Stimulated activated CD4-positive, alpha-beta T cell treated with anti-CD3 and anti-CD28 coated beads, TNF-alpha, amount 100 ng/mL, for 4 hours (primary cell): ENCODE results near the gene DSCAML1.
A peak's percentile ranks its signal among the peaks of the same experiment; 100 is the strongest.

ENCODE experiments used
- DNase-seq, 3 experiments: peaks; one replicate each; pipeline ENCODE4 v3.0.0-alpha.2; 2020; ENCODE audit warnings: low read depth in 3 of 3

Gene DSCAML1

GRCh38 chr11:117427356-117427874, 369.6 kb downstream of the DSCAML1 start:
- no peak for DNase-seq

- DNase-seq, result no peak
Measured at GRCh38 chr11:117426941-117427340, 370.1 kb downstream of the DSCAML1 start.

- peak; percentile 32 to 45 (median 35) for DNase-seq
Measured at GRCh38 chr11:117426297-117426685, 370.7 kb downstream of the DSCAML1 start.

- no peak for DNase-seq
Measured at GRCh38 chr11:117425679-117426296, 371.2 kb downstream of the DSCAML1 start.

GRCh38 chr11:117424781-117425180, 372.2 kb downstream of the DSCAML1 start:
- DNase-seq, result no peak

- no peak for DNase-seq
Measured at GRCh38 chr11:117423046-117423575, 373.9 kb downstream of the DSCAML1 start.

- DNase-seq, result no peak
Measured at GRCh38 chr11:117421476-117421875, 375.5 kb downstream of the DSCAML1 start.

GRCh38 chr11:117421041-117421440, 376.0 kb downstream of the DSCAML1 start:
- no peak for DNase-seq

- DNase-seq, result no peak
Measured at GRCh38 chr11:117420598-117420997, 376.4 kb downstream of the DSCAML1 start.

- DNase-seq, result no peak
Measured at GRCh38 chr11:117420143-117420485, 376.9 kb downstream of the DSCAML1 start.

- no peak for DNase-seq
Measured at GRCh38 chr11:117419482-117420142, 377.4 kb downstream of the DSCAML1 start.

GRCh38 chr11:117418737-117419481, 378.1 kb downstream of the DSCAML1 start:
- no peak for DNase-seq

GRCh38 chr11:117417856-117418255, 379.2 kb downstream of the DSCAML1 start:
- DNase-seq, result no peak

- no peak for DNase-seq
Measured at GRCh38 chr11:117417342-117417741, 379.7 kb downstream of the DSCAML1 start.

- no peak for DNase-seq
Measured at GRCh38 chr11:117415358-117415896, 381.6 kb downstream of the DSCAML1 start.

GRCh38 chr11:117414724-117415123, 382.3 kb downstream of the DSCAML1 start:
- DNase-seq, result no peak

GRCh38 chr11:117413616-117414015, 383.4 kb downstream of the DSCAML1 start:
- no peak for DNase-seq

GRCh38 chr11:117412653-117413275, 384.3 kb downstream of the DSCAML1 start:
- DNase-seq, result no peak

GRCh38 chr11:117412176-117412575, 384.8 kb downstream of the DSCAML1 start:
- no peak for DNase-seq

GRCh38 chr11:117411736-117412135, 385.3 kb downstream of the DSCAML1 start:
- DNase-seq, result no peak

- no peak for DNase-seq
Measured at GRCh38 chr11:117410861-117411710, 385.9 kb downstream of the DSCAML1 start.
